Astrocyte (in vitro differentiated cells and primary cell): ENCODE data around the gene SFSWAP. TPM values are rescaled to one million over a fixed set of nuclear protein-coding genes. Genes with fewer than 3 reads are reported as not detected.

Source experiments
- DNase-seq: peaks from one replicate; pipeline ENCODE4 v3.0.0-alpha.2; 2010; ENCODE audit warnings: low read depth
- FAIRE-seq: peaks from 2 replicates; lab custom pipeline; 2011; peaks lifted over from hg19 to GRCh38; lab: Jason Lieb, UNC
- H2AFZ ChIP-seq: 2 replicates; pipeline ENCODE4 v1.6.0; 2012; ENCODE audit warnings: low read depth, low read length, inconsistent platforms
- H3K27ac ChIP-seq: 2 replicates; pipeline ENCODE4 v1.5.1; 2011; ENCODE audit warnings: low read depth, low read length, inconsistent platforms
- H3K27me3 ChIP-seq: 2 replicates; pipeline ENCODE4 v1.6.0; 2011; ENCODE audit warnings: low read length, inconsistent platforms; ENCODE audit not compliant: insufficient read depth
- H3K36me3 ChIP-seq: 2 replicates; pipeline ENCODE4 v1.5.1; 2011; ENCODE audit warnings: low read length, inconsistent platforms; ENCODE audit not compliant: insufficient read depth
- H3K4me1 ChIP-seq: 2 replicates; pipeline ENCODE4 v1.5.1; 2011; ENCODE audit warnings: low read length, inconsistent platforms; ENCODE audit not compliant: insufficient read depth
- H3K4me2 ChIP-seq: 2 replicates; pipeline ENCODE4 v1.6.0; 2012; ENCODE audit warnings: low read length, inconsistent platforms
- H3K4me3 ChIP-seq: 2 replicates; pipeline ENCODE4 v1.5.1; 2011; ENCODE audit warnings: low read depth, mild to moderate bottlenecking, low read length, inconsistent platforms; ENCODE audit not compliant: insufficient read depth
- H3K79me2 ChIP-seq: 2 replicates; pipeline ENCODE4 v1.6.0; 2012; ENCODE audit warnings: mild to moderate bottlenecking, low read length, inconsistent platforms; ENCODE audit not compliant: insufficient read depth
- H3K9ac ChIP-seq: 2 replicates; pipeline ENCODE4 v1.6.0; 2012; ENCODE audit warnings: mild to moderate bottlenecking, low read length, inconsistent platforms
- H3K9me3 ChIP-seq: 2 replicates; pipeline ENCODE4 v1.5.1; 2012; ENCODE audit warnings: low read depth, mild to moderate bottlenecking, low read length, inconsistent platforms; ENCODE audit not compliant: insufficient read depth
- H4K20me1 ChIP-seq: 2 replicates; pipeline ENCODE4 v1.6.0; 2012; ENCODE audit warnings: low read length, inconsistent platforms; ENCODE audit not compliant: insufficient read depth
- H3K27ac Mint-ChIP-seq: one replicate; pipeline ENCODE4 v1.8.0; 2021; ENCODE audit warnings: mild to moderate bottlenecking, mixed read lengths; ENCODE audit not compliant: unreplicated experiment
- H3K27me3 Mint-ChIP-seq: one replicate; pipeline ENCODE4 v1.8.0; 2021; ENCODE audit warnings: low read depth, mixed read lengths; ENCODE audit not compliant: unreplicated experiment
- H3K36me3 Mint-ChIP-seq: one replicate; pipeline ENCODE4 v1.8.0; 2021; ENCODE audit warnings: low read depth, mixed read lengths; ENCODE audit not compliant: unreplicated experiment
- H3K4me1 Mint-ChIP-seq: one replicate; pipeline ENCODE4 v1.8.0; 2021; ENCODE audit warnings: low read depth, mixed read lengths; ENCODE audit not compliant: unreplicated experiment
- H3K4me3 Mint-ChIP-seq: one replicate; pipeline ENCODE4 v1.8.0; 2021; ENCODE audit warnings: mild to moderate bottlenecking, moderate library complexity, mixed read lengths; ENCODE audit not compliant: unreplicated experiment
- H3K9me3 Mint-ChIP-seq: one replicate; pipeline ENCODE4 v1.8.0; 2021; ENCODE audit warnings: mild to moderate bottlenecking, mixed read lengths; ENCODE audit not compliant: unreplicated experiment
- EZH2 ChIP-seq: IDR thresholded peaks from 2 replicates; pipeline ENCODE4 v1.6.1; 2012; ENCODE audit warnings: mild to moderate bottlenecking, low read length, inconsistent platforms; ENCODE audit not compliant: insufficient read depth
- total RNA-seq: library from RNA; stranded (reverse); gene quantifications from 2 replicates; pipeline ENCODE4 v1.2.1, GENCODE V29; 2021
- TF ChIP-seq, protein P1 (sequence below): IDR thresholded peaks from 2 replicates; pipeline ENCODE4 v1.5.1; 2011; ENCODE audit warnings: low read depth, mild to moderate bottlenecking, inconsistent platforms, low read length, moderate library complexity; ENCODE audit not compliant: insufficient read depth

Gene SFSWAP
- total RNA-seq, 1 donor from 2014 or later = 35.7 TPM

DNA sequence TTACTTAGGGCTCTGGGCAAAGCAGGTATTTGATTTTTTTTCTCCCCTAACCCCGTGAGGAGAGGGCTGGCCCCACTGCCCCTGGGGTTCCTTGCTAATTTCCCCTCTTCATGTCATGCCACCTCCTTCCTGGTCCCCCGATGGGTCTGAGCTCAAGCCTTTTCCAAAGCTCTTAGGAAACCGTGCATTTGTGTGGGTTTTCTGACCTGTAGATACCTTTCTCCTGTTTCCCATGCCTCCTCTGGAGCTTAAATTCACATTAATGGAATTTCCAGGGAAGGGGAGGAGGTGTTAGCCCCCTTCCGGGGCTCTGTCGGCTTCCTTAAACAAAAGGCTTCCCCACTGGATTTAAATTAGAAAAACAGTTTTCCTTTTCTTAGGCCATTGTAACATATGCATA, 12.6 kb downstream of the SFSWAP start:
- H3K79me2 ChIP-seq = peaks cover 44% of the 10 kb centered on the region
- no peak overlapping the region for H3K4me3 ChIP-seq
- H3K9me3 ChIP-seq = no peaks in the 10 kb centered on the region
- DNase-seq (no peak), FAIRE-seq (no peak)
- peaks cover 27% of the 10 kb centered on the region for H4K20me1 ChIP-seq
- no peak overlapping the region for H3K27ac ChIP-seq
- peaks cover 57% of the 10 kb centered on the region for H3K36me3 ChIP-seq
- H3K4me3 Mint-ChIP-seq = no peak overlapping the region
- peaks cover 41% of the 10 kb centered on the region for H3K36me3 Mint-ChIP-seq
- no peaks in the 10 kb centered on the region for H3K4me1 ChIP-seq
- H2AFZ ChIP-seq = no peak overlapping the region
- H3K27ac Mint-ChIP-seq = peak overlapping the region; percentile 16
- H3K4me1 Mint-ChIP-seq = peaks cover 17% of the 10 kb centered on the region
- H3K4me2 ChIP-seq = no peak overlapping the region
- H3K9ac ChIP-seq = no peak overlapping the region
- no peaks in the 10 kb centered on the region for H3K9me3 Mint-ChIP-seq
- TF ChIP-seq EZH2 = no peak
- TF ChIP-seq, protein P1, sequence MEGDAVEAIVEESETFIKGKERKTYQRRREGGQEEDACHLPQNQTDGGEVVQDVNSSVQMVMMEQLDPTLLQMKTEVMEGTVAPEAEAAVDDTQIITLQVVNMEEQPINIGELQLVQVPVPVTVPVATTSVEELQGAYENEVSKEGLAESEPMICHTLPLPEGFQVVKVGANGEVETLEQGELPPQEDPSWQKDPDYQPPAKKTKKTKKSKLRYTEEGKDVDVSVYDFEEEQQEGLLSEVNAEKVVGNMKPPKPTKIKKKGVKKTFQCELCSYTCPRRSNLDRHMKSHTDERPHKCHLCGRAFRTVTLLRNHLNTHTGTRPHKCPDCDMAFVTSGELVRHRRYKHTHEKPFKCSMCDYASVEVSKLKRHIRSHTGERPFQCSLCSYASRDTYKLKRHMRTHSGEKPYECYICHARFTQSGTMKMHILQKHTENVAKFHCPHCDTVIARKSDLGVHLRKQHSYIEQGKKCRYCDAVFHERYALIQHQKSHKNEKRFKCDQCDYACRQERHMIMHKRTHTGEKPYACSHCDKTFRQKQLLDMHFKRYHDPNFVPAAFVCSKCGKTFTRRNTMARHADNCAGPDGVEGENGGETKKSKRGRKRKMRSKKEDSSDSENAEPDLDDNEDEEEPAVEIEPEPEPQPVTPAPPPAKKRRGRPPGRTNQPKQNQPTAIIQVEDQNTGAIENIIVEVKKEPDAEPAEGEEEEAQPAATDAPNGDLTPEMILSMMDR = no peak
- no peaks in the 10 kb centered on the region for H3K27me3 Mint-ChIP-seq
- no peaks in the 10 kb centered on the region for H3K27me3 ChIP-seq

DNA sequence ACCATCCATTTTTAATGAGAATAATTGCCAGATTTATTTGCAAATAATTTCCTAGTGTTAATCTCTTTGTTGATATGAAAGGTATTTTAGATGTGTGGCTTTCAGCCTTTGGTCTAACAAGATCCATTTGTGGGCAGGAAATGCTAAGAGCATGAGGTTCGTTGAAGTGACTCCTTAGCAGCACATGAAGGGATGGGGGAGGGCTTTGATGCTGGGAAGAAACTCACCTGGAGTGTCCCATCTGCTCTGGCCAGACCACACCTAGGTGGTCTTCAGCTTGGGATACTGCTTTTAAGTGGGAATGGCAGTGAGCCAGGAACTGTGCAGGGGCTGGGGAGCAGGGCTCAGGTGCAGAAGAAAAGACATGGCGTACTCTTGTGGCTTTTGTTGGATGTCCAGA, 13.6 kb downstream of the SFSWAP start:
- Histone ChIP-seq H3K79me2 (peaks cover 44% of the 10 kb centered on the region), H3K27ac (no peak overlapping the region), H4K20me1 (peaks cover 27% of the 10 kb centered on the region), H2AFZ (no peak overlapping the region), H3K9me3 (no peaks in the 10 kb centered on the region), H3K4me1 (no peaks in the 10 kb centered on the region), H3K36me3 (peaks cover 58% of the 10 kb centered on the region), H3K4me2 (no peak overlapping the region), H3K4me3 (no peak overlapping the region), H3K9ac (no peak overlapping the region), H3K27me3 (no peaks in the 10 kb centered on the region)
- Mint-ChIP-seq H3K27me3 (no peaks in the 10 kb centered on the region), H3K4me1 (peaks cover 17% of the 10 kb centered on the region), H3K9me3 (no peaks in the 10 kb centered on the region), H3K36me3 (peaks cover 46% of the 10 kb centered on the region), H3K4me3 (no peak overlapping the region), H3K27ac (no peak overlapping the region)
- FAIRE-seq (no peak), DNase-seq (peak; percentile 29)
- no peak for TF ChIP-seq EZH2
- TF ChIP-seq, protein P1 = no peak

DNA sequence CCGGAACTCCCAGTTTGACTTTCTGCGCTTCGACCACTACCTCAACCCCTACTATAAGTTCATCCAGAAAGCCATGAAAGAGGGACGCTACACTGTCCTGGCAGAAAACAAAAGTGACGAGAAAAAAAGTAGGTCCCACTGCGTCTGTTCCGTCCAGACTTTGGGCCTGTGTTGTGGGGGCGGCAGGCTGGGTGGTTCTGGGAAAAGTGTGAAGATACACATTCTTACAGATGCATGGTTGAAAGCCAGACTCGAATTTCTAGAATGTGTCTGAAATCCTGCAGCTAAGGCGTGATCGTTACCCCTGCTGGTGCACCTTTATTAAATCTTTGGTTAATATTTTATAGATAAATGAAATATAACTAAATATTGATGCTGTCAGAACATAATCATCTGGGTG, 14.6 kb downstream of the SFSWAP start:
- no peaks in the 10 kb centered on the region for H3K4me1 ChIP-seq
- peaks cover 33% of the 10 kb centered on the region for H4K20me1 ChIP-seq
- DNase-seq (no peak), FAIRE-seq (no peak)
- Mint-ChIP-seq H3K36me3 (peaks cover 42% of the 10 kb centered on the region), H3K27ac (no peak overlapping the region), H3K4me1 (peaks cover 17% of the 10 kb centered on the region), H3K9me3 (no peaks in the 10 kb centered on the region), H3K27me3 (no peaks in the 10 kb centered on the region), H3K4me3 (no peak overlapping the region)
- no peak for TF ChIP-seq EZH2
- TF ChIP-seq, protein P1 = no peak
- no peak overlapping the region for H3K9ac ChIP-seq
- no peak overlapping the region for H3K4me3 ChIP-seq
- no peak overlapping the region for H2AFZ ChIP-seq
- no peak overlapping the region for H3K4me2 ChIP-seq
- H3K36me3 ChIP-seq = peaks cover 56% of the 10 kb centered on the region
- peaks cover 44% of the 10 kb centered on the region for H3K79me2 ChIP-seq
- no peaks in the 10 kb centered on the region for H3K27me3 ChIP-seq
- H3K9me3 ChIP-seq = no peaks in the 10 kb centered on the region
- no peak overlapping the region for H3K27ac ChIP-seq
